CD4-positive, alpha-beta T cell treated with Interleukin-12 subunit alpha and Interleukin-12 subunit beta, for 1 hour (primary cell): Measurements from ENCODE around the gene EXOC4.
A peak's percentile ranks its signal among the peaks of the same experiment; 100 is the strongest.
"Not testable (repeated sequence)": the region's sequence is repeated elsewhere in the genome, so short reads cannot be mapped to it uniquely, and the experiment has no call there.

Experiments
- DNase-seq: peaks from one replicate; pipeline ENCODE4 v3.0.0-alpha.2; 2020

EXOC4 gene

GRCh38 chr7:133320891-133321290, 68.0 kb downstream of the EXOC4 start:
- no peak for DNase-seq

DNA sequence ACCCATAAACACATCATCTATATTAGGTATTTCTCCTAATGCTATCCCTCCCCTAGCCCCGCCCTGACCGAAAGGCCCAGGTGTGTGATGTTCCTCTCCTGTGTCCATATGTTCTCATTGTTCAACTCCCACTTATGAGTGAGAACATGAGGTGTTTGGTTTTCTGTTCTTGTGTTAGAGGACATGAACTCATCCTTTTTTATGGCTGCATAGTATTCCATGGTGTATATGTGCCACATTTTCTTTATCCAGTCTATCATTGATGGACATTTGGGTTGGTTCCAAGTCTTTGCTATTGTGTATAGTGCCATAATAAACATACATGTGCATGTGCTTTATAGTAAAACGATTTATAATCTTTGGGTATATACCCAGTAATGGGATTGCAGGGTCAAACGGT, 68.5 kb downstream of the EXOC4 start:
- not testable (repeated sequence) for DNase-seq

DNA sequence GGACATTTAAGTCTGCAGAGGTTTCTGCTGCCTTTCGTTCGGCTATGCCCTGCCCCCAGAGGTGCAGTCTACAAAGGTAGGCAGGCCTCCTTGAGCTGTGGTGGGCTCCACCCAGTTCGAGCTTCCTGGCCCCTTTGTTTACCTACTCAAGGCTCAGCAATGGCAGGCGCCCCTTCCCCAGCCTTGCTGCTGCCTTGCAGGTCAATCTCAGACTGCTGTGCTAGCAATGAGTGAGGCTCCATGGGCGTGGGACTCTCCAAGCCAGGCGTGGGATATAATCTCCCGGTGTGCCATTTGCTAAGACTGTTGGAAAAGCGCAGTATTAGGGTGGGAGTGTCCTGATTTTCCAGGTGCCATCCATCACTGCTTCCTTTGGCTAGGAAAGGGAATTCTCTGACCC, 73.9 kb downstream of the EXOC4 start:
- not testable (repeated sequence) for DNase-seq

DNA sequence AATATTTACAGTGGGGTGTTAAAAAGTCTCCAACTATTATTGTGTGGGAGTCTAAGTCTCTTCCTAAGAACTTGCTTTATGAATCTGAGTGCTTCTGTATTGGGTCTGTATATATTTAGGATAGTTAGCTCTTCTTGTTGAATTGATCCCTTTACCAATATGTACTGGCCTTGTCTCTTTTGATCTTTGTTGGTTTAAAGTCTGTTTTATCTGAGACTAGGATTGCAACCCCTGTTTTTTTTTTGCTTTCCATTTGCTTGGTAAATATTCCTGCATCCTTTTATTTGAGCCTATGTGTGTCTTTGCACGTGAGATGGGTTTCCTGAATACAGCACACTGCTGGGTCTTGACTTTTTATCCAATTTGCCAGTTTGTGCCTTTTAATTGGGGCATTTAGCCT, 75.1 kb downstream of the EXOC4 start:
- not testable (repeated sequence) for DNase-seq

DNA sequence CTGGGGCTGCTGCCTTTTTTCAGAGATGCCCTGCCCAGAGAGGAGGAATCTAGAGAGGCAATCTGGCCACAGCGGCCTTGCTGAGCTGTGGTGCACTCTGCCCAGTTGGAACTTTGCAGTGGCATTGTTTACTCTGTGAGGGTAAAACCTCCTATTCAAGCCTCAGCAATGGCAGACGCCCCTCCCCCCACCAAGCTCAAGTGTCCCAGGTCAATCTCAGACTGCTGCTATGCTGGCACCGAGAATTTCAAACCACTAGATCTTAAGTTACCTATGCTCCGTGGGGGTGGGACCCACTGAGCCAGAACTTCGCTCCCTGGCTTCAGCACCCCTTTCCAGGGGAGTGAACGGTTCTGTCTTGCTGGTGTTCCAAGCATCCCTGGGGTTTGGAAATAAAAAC, 77.2 kb downstream of the EXOC4 start:
- no peak for DNase-seq

GRCh38 chr7:133331861-133332260, 79.0 kb downstream of the EXOC4 start:
- no peak for DNase-seq

DNA sequence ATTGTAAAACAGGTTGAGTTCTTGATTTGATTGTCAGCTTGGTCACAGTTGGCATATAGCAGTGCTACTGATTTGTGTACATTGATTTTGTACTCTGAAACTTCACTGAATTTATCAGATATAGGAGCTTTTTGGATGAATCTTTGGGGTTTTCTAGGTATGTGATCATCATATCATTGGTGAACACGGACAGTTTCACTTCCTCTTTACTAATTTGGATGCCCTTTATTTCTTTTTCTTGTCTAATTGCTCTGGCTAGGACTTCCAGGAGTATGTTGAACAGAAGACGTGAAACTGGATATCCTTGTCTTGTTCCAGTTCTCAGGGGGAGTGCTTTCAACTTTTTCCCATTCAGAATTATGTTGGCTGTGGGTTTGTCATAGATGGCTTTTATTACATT, 86.9 kb downstream of the EXOC4 start:
- DNase-seq = no peak

GRCh38 chr7:133344275-133344674, 91.4 kb downstream of the EXOC4 start:
- no peak for DNase-seq

GRCh38 chr7:133345690-133346421, 93.0 kb downstream of the EXOC4 start:
- DNase-seq = no peak

- DNase-seq = no peak
Measured at GRCh38 chr7:133348250-133348649, 95.4 kb downstream of the EXOC4 start.

DNA sequence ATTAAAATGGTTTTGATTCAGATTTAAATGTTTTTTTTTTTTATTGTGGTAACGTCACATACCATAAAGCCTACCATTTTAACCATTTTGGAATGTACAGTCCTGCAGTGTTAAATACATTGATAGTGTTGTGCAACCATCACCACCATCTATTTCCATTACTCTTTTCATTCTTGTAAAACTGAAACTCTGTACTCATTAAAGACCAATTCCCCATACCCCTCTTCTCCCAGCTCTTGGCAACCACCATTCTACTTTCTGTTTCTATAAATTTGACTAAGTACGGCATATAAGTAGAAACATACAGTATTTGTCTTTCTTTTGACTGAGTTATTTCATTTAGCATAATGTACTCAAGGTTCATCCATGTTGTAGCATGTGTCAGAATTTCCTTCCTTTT, 96.2 kb downstream of the EXOC4 start:
- DNase-seq = no peak

DNA sequence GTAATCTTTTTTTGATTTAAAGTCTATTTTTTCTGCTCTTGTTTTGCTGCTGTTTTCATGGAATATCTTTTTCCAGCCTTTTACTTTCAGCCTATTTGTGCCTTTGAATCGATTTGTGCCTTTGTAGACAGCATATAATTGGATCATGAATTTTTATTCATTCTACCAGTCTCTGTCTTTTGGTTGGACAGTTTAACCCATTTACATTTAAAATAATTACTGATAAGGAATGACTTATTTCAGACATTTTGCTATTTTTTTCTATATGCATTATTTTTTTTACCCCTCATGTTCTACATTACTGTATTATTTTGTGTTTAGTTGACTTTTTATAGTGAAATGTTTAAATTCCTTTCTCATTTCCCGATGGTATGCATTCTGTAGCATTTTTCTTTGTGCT, 99.6 kb downstream of the EXOC4 start:
- DNase-seq = no peak

DNA sequence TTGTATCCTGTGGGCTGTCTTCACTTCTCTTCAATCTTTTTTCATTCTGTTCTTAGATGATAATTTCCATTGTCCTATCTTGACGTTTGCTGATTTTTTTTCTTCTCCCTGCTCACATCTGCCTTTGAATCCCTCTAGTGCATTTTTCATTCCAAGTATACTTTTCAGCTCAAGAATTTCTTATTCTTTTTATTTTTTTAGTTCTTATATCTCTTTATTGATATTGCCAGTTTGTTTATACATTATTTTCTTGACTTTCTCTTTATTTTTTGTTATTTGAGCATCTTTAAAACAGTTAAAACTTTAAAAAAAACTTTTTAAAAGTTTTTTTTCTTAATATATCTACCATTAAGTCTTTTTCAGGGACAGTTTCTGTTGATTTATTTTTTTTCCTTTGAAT, 100.9 kb downstream of the EXOC4 start:
- no peak for DNase-seq

DNA sequence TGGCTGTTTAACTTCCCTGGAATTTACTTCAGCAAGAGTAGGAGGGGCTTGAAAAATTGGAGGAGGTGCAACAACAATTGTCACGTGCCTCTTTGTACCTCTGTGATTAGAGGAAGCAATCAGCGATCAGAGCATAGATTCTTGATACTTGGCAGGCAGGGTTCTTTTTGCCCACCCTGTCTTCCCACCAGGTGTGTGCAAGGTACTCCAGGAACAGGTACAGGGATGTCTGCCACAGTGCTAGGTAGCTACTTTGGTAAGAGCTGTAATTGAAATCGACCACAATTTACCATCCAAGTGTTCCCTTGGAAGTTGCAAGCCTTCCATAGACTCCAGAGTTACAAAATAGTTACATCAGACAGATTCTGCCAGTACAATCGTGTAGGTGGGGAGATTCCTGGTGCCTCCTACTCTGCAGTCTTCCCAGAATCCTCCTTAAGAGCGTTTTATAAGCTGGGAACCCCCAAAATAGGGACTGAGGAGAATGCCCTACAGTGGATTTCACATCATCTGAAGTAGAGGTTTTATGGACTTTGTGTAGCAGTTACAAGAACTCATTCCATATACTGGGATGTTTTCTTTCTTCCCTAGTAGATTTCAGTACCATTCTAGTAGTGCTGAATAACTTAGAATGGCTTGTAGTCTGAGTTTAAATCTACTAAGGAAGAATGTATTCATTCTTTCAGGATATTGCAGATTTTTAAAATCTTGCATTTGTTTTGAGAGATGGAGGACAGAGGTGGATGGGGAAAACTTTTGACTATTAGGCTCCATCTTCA, 101.9 kb downstream of the EXOC4 start:
- DNase-seq = no peak

DNA sequence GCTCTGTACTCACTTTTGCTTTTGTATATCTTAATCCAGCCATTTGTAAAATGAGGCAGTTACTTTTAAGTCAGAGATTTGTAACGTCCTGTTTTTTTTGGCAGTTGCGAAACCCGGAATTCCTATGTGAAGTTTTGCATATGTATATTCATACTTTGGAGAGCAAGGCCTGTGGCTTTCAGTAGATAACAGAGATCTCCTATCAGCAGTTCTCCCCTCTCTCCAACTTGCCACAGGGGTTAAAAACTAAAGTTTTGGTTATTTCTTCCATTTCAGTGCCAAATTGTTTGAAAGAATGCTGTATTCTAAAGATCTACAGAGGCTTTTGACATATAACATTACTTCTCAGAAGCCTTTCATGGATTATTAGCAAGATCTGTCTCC, 102.4 kb downstream of the EXOC4 start:
- no peak for DNase-seq

- no peak for DNase-seq
Measured at GRCh38 chr7:133355822-133356221, 102.9 kb downstream of the EXOC4 start.

DNA sequence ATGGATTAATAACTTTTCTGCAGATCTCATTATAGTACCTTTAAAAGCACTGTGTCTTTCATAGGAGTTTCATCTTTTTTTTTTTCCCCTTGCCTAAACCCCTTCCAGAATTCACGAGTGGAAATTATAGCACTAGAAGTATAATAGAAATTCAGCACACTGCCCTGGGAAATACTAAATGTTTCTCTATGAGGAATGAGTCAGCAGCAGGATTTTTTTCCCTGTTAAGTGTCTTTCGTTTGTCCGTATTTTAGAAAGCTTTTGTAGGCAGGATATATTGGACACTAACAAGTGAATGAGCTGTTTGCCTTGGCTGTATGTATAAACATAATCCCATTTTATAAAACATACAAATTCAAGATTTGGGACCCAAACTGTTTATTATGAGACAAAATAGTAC, 105.8 kb downstream of the EXOC4 start:
- DNase-seq = no peak

GRCh38 chr7:133359449-133359848, 106.6 kb downstream of the EXOC4 start:
- DNase-seq = no peak

- no peak for DNase-seq
Measured at GRCh38 chr7:133360201-133360600, 107.3 kb downstream of the EXOC4 start.

GRCh38 chr7:133361806-133362205, 108.9 kb downstream of the EXOC4 start:
- no peak for DNase-seq

- DNase-seq = peak; percentile 15
Measured at GRCh38 chr7:133364959-133365690, 112.2 kb downstream of the EXOC4 start.

- DNase-seq = no peak
Measured at GRCh38 chr7:133365917-133366316, 113.0 kb downstream of the EXOC4 start.

- DNase-seq = no peak
Measured at GRCh38 chr7:133367561-133367960, 114.7 kb downstream of the EXOC4 start.

DNA sequence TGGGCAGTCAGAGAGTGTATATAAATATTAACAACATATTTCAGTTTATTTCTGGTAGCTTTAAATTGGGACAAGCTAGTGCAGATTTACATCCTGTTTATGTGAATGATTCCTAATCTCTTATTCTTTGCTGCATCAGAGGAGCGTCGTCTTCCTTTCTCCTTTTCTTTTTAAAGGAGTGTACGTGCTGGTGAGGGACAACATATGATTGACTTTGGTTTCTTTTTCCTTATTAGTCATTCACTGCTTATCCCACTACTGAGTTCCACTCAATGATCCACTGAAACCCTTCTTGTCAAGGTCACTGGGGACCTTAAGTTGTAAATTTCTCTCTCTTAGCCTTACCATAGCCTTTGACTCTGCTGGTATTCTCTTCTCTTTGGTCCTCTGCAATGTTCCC, 116.3 kb downstream of the EXOC4 start:
- no peak for DNase-seq
